ENCODE measurements around the gene HDAC1.

DNA sequence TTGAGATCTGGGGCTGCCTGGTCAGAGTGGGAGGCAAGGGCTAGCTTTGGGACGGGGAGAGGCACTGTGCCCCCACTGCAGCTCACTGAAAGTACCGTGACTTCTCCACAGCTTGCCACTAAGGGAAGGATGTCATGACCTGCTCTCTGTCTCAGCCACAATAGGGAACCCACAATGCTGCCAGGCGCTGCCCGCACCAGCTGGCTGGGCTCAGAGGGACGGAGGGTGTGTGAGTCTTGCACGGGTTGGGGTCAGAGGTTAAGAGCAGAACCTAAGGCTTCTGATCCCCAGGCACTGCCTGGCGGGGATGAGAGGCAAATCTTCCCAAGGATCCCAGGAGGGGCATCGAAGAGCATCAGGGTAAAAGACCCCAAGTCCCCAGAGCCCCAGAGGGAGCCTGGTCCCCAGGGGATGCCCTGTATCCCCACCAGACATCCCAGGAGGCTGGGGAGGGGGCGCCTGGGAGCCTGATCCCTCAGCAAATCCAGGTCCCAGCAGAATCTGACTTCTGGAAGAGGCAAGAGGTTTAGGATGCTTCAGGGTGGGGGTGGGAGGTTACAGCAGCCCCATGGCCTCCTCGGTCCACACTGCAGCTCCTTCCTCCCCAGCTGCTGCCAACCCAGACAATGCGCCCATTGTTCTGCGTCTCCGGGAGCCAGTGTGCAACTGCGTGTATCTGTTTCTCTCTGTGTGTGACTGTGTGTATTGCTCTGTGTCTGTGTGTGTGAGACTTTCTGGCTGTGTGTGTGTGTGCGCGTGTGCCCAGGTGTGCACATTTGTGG lies 46.2 kb downstream of the HDAC1 start:
- TF ChIP-seq, protein P1, sequence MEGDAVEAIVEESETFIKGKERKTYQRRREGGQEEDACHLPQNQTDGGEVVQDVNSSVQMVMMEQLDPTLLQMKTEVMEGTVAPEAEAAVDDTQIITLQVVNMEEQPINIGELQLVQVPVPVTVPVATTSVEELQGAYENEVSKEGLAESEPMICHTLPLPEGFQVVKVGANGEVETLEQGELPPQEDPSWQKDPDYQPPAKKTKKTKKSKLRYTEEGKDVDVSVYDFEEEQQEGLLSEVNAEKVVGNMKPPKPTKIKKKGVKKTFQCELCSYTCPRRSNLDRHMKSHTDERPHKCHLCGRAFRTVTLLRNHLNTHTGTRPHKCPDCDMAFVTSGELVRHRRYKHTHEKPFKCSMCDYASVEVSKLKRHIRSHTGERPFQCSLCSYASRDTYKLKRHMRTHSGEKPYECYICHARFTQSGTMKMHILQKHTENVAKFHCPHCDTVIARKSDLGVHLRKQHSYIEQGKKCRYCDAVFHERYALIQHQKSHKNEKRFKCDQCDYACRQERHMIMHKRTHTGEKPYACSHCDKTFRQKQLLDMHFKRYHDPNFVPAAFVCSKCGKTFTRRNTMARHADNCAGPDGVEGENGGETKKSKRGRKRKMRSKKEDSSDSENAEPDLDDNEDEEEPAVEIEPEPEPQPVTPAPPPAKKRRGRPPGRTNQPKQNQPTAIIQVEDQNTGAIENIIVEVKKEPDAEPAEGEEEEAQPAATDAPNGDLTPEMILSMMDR (conservative IDR thresholded peaks at IDR 0.05 in 1 of 2, IDR thresholded peaks at IDR 0.05 in 1 of 2; ENCODE audit: extremely low read depth in 1 of 2, insufficient read depth in 1 of 2, low read depth in 1 of 2, low read length in 2 of 2) = no peak
- TF ChIP-seq EZH2 (IDR thresholded peaks at IDR 0.05; ENCODE audit: borderline replicate concordance, low read length) = no peak
